HG03196 (cell line): ENCODE data around the gene MALT1.
A peak's percentile ranks its signal among the peaks of the same experiment; 100 is the strongest.
"Not testable (repeated sequence)": the region's sequence is repeated elsewhere in the genome, so short reads cannot be mapped to it uniquely, and the experiment has no call there.

ENCODE experiments used
- ATAC-seq: cut with Tn5 transposase; IDR thresholded peaks from one replicate; pipeline ENCODE4 v1.9.1; 2021; ENCODE audit not compliant: unreplicated experiment

The MALT1 gene

GRCh38 chr18:58728719-58729118 is 57.5 kb downstream of the MALT1 start:
- ATAC-seq: no peak

- no peak for ATAC-seq
Observed at GRCh38 chr18:58730618-58731017, 59.4 kb downstream of the MALT1 start.

- ATAC-seq: no peak
Observed at GRCh38 chr18:58732471-58732870, 61.2 kb downstream of the MALT1 start.

DNA sequence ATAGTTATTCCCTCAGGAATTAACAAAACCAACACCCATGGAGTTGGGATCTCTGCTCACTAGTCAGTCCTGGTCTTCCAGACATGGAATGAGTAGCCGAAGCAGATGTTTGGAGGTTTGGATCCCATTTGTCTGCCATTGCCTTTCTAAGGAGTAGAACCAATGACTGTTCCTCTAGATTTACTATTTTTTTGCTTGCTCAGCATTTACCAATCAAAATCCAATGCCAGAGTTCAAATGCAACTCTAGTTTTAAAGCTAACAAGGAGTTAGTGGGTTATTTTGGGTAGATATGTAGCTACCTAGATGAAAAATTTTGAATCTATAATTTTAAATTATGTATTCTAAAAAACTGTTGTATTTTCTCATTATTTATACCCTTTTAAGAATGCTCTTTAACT is 62.6 kb downstream of the MALT1 start:
- ATAC-seq: no peak

DNA sequence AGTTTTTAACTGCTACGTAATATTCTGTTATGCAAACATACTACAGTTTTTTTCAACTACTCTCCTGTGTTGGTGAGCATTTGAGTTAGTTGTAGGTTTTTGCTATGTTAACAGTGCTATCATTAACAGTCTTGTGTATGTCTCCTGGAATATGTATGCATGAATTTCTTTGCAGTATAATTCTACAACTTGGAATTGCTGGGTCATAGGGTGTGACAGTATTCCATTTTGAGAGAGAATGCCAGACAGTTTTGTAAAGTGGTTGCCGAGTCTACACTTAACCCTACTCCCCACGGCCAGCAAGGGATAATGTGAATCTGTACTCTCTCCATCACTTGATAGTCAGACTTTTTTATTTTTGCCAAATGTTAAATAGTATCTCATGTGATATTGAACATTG is 67.1 kb downstream of the MALT1 start:
- no peak for ATAC-seq

- ATAC-seq: no peak
Observed at GRCh38 chr18:58745914-58746313, 74.6 kb downstream of the MALT1 start.

DNA sequence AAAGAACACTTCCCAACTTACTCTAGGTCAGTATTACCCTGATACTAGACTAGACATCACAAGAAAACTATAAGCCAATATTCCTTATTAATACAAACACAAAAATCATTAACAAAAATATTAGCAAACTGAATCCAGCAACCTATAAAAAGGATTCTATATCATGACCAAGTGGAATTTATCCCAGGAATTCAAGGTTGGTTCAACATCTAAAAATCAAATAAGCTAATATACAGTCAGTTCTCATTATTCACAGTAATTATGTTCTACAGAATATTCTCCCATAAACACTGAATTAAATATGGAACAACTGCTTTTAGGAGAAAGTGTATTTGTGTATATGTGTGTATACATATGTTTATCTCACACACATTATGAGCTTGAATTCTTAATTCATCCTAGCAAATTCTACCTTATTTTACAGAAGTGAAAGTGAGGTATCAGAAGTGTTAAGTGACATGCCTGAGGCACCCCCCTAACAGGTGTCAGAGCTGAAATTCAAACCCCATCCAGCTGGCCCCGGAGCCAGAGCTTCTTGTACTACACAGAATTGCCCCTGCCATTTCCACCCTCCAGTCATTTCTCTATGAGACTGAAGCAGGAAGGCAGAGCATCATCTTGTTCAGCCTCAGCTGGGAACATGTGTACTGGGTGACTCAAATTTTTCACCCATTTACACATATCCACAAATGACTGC is 77.8 kb downstream of the MALT1 start:
- no peak for ATAC-seq

- ATAC-seq: no peak
Observed at GRCh38 chr18:58753976-58754375, 82.7 kb downstream of the MALT1 start.

- no peak for ATAC-seq
Observed at GRCh38 chr18:58754544-58755068, 83.3 kb downstream of the MALT1 start.

GRCh38 chr18:58755304-58756010 is 84.2 kb downstream of the MALT1 start:
- ATAC-seq: no peak

DNA sequence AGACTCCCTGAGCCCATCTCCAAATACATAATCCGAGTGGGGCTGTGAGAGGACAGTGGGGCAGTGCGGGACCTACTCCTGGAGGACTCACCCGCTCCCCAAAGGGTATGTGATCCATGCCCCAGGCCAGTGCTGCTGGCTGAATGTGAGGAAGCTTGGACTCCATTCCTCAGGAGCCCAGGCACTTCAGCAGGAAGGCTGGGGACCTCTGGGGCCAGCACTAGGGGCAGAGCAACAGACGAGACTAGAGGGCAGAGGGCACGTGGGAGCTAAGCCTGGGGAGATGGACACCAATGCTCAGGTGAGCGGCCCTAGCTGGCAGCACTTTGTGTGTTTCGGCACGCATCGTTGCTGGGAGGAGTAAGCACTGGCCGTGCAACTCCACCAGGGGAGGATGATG is 84.9 kb downstream of the MALT1 start:
- ATAC-seq: no peak

DNA sequence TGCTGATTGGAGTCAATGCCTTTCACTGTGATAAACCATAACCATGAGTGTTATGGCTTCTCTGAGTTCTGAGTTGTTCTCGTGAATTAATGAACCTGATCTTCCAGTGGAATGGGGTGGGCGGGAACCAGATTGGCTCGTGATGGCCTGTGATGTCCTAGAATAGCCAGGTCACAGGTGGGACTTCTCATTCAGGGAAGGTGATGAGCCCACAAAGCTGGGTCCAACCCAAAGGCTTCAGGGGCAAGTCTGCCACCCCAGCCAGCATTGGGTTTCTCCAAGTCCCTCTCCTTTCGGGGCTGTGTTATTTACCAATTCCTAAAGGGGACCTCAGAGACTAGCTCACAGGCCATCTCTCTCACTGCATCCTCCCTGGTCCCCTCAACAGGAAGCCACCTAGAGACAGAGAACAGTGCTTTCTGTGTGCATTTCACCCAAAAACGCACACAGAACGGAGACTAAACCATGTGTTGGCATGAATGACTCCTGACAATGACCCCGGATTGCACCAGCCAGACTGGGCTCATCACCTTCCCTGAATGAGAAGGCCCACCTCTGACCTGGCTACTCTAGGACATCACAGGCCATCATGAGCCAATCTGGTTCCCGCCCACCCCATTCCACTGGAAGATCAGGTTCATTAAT is 85.5 kb downstream of the MALT1 start:
- no peak for ATAC-seq

DNA sequence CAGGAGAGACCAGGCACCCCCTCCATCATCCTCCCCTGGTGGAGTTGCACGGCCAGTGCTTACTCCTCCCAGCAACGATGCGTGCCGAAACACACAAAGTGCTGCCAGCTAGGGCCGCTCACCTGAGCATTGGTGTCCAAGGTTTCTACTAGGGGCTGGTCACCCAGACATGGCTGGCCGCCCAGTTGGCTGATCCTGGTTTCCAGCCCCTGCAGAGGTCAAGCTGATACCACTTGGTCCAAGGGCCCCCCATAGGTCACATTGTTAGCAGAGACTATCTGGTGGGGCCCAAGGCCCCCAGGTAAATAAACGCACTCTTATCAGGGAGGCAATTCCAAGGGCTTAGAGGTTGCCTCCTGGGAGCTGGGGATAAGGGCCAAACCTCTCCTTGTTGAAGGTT is 86.1 kb downstream of the MALT1 start:
- not testable (repeated sequence) for ATAC-seq

DNA sequence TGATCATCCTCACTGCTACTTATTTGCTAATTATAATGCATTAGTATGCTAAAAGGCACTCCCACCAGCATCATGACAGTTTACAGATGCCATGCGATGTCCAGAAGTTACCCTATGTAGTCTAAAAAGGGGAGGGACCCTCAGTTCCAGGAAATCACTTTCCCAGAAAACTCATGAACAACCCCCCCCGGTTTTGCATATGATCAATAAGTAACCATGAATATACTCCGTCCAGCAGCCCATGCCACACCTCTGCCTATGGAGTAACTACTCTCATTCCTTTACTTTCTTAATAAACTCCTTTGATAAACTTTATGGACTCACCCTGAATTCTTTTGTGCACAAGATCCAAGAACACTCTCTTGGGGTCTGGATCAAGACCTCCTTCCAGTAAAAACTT is 86.8 kb downstream of the MALT1 start:
- no peak for ATAC-seq

- ATAC-seq: no peak
Observed at GRCh38 chr18:58758606-58759005, 87.3 kb downstream of the MALT1 start.

DNA sequence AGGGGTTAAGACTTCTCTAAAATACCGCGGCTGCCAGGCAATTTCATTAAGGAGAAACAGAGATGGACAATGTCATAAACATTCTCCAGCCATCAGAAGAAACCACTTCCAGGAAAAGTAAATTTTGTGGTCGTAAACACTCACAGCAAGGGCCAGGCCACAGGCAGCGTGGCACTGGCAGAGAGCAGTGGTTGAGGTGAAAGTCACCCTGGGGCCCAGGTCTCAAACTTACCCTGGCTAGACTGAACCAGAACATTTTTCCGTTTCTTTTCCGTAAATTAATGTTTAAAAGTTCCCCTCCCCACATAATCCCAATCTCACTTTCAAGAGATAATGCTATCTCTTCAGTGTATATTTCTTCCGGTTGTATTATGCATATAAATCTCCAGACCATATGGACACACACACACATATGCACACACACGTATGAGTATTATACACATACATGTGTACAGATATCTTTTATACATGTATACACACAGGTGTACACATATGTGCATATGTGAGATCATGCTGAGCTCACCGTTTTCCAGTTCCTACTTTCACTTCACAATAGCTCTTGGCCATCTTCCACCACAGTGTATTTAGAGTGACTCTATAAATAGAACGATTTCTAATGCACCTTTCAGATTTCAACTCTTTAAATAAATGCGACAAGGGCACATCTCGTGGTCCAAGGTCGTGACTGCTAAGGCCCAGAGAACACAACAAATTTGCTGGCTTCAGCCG is 90.1 kb downstream of the MALT1 start:
- peak; percentile 60 for ATAC-seq

DNA sequence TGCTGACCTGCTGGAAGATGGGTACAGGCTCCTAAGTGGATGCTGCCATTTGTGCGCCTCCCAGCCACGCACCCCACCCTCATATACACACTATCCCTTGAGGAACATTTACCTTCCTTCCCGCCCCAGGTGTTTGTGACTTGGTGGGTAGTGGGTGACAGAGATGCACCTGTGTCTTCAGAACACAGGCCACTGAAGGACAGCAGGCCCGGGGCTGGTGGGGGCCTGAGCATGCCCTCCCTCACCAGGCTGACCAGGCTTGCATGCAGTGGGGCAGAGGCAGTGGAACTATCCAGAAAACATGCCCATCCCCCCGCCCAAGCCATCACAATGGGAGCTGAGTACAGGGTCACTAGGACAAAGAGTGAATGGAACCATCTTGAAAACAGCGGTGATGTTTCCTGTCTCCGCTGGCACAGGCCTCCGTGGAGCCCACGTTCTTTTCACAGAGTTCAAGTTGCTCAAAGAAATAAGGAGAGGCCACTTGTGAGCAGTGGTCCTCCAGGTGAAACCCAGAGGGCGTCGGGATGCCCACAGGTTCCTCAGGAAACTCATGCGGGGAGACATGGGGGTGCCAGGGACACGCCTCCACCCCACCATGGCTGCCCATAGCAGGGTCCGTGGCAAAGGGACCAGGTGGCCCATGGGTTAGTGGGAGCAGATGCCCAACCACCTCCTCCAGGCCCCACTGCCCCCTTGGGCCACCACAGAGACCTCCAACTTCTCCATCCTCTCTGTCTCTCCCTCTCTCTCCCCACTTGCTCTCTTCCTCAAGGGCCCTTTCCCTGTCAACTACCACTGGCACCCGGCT is 90.9 kb downstream of the MALT1 start:
- ATAC-seq: peak; percentile 4

- no peak for ATAC-seq
Observed at GRCh38 chr18:58762781-58763171, 91.5 kb downstream of the MALT1 start.

GRCh38 chr18:58766164-58766563 is 94.9 kb downstream of the MALT1 start:
- no peak for ATAC-seq

GRCh38 chr18:58766946-58767345 is 95.7 kb downstream of the MALT1 start:
- no peak for ATAC-seq
